Neural cell (in vitro differentiated cells): ENCODE results near the gene PPHLN1.
"Not testable (repeated sequence)": the region's sequence is repeated elsewhere in the genome, so short reads cannot be mapped to it uniquely, and the experiment has no call there.

Source experiments
- EP300 ChIP-seq: fragments of 450-650 bp; conservative IDR thresholded peaks from 2 replicates; pipeline ENCODE4 v1.6.1; 2014; ENCODE audit warnings: antibody characterized with exemption, mild to moderate bottlenecking, moderate library complexity; ENCODE audit not compliant: poor library complexity, severe bottlenecking
- TAF1 ChIP-seq: IDR thresholded peaks from 2 replicates; pipeline ENCODE4 v1.6.1; 2012; ENCODE audit warnings: low read depth

DNA sequence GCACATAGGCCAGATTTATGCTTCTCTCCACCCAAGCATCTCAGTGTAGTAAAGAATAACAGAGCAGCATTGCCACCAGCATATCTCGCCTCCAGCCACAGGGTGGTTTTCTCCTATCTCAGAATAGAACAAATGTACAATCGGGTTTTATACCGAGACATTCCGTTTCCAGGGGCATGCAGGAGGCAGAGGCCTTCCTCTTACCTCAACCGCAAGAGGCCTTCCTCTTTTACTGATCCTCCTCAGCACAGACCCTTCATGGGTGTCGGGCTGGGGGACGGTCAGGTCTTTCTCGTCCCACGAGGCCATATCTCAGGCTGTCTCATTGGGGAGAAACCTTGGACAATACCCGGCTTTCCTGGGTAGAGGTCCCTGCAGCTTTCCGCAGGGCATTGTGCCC lies 4.1 kb downstream of the PPHLN1 start:
- TF ChIP-seq TAF1, EP300: not testable (repeated sequence)
